T-helper 1 cell treated with Interleukin-12 subunit alpha and Interleukin-12 subunit beta and Interleukin-4 antibody, amounts not matched to agents 30 ng/mL and 1 ng/mL, for 36 hours (primary cell): Measurements from ENCODE around the gene PLEKHM2. TPM values are rescaled to one million over a fixed set of nuclear protein-coding genes. Genes with fewer than 3 reads are reported as not detected.

Source experiments
- intact Hi-C: fragments of 100-400 bp; cut with micrococcal nuclease; formaldehyde crosslinking; loops from one replicate; pipeline ENCODE4 v1.15.1; 2024
- total RNA-seq: library from RNA; stranded (reverse); gene quantifications from 2 replicates; pipeline ENCODE4 v1.2.3, GENCODE V29; 2022

Gene PLEKHM2
- total RNA-seq, 1 donor from 2014 or later = 72.1 TPM

- intact Hi-C loops = no loop called here
These were observed 9.5 kb upstream of the PLEKHM2 start for GRCh38 chr1:15674386-15675159.

GRCh38 chr1:15676010-15676409, 8.1 kb upstream of the PLEKHM2 start:
- intact Hi-C loops = no loop called here

- intact Hi-C loops = no loop called here
These were observed 7.1 kb upstream of the PLEKHM2 start for GRCh38 chr1:15676688-15677661.

- intact Hi-C loops = no loop called here
These were observed 5.5 kb upstream of the PLEKHM2 start for GRCh38 chr1:15678578-15678977.

- intact Hi-C loops = no loop called here
These were observed 4.0 kb upstream of the PLEKHM2 start for GRCh38 chr1:15680131-15680530.

GRCh38 chr1:15680561-15681348, 3.4 kb upstream of the PLEKHM2 start:
- intact Hi-C loops = no loop called here

GRCh38 chr1:15681349-15682292, 2.5 kb upstream of the PLEKHM2 start:
- intact Hi-C loops = no loop called here

- intact Hi-C loops = no loop called here
These were observed 1.2 kb upstream of the PLEKHM2 start for GRCh38 chr1:15682936-15683341.

- intact Hi-C loops = loop anchor here (2.0 kb wide), 1 partner anchor 157 kb away; the partner anchor contains the start of gene DNAJC16
These were observed 628 bp upstream of the PLEKHM2 start for GRCh38 chr1:15683345-15684039.

- intact Hi-C loops = loop anchor here (1.0 to 2.0 kb wide), 3 partner anchors 13 to 158 kb away; partner anchors contain the start of gene DNAJC16
These were observed 560 bp downstream of the PLEKHM2 start for GRCh38 chr1:15684468-15685291.

GRCh38 chr1:15685820-15686219, 1.7 kb downstream of the PLEKHM2 start:
- intact Hi-C loops = loop anchor here (1.0 to 2.0 kb wide), 3 partner anchors 11 to 159 kb away; partner anchors contain the start of gene DNAJC16

GRCh38 chr1:15687446-15687845, 3.3 kb downstream of the PLEKHM2 start:
- intact Hi-C loops = no loop called here

GRCh38 chr1:15690317-15690716, 6.2 kb downstream of the PLEKHM2 start:
- intact Hi-C loops = loop anchor here (10.0 kb wide), 1 partner anchor 276 kb away; no protein-coding TSS in a partner anchor

GRCh38 chr1:15691434-15692032, 7.4 kb downstream of the PLEKHM2 start:
- intact Hi-C loops = loop anchor here (10.0 kb wide), 1 partner anchor 277 kb away; no protein-coding TSS in a partner anchor

GRCh38 chr1:15692121-15692682, 8.1 kb downstream of the PLEKHM2 start:
- intact Hi-C loops = loop anchor here (10.0 kb wide), 1 partner anchor 277 kb away; no protein-coding TSS in a partner anchor

GRCh38 chr1:15693371-15693770, 9.3 kb downstream of the PLEKHM2 start:
- intact Hi-C loops = loop anchor here (10.0 kb wide), 1 partner anchor 279 kb away; no protein-coding TSS in a partner anchor

- intact Hi-C loops = loop anchor here (1.0 to 10.0 kb wide), 5 partner anchors 12 to 282 kb away; partner anchors contain the start of gene SPEN
These were observed 12.9 kb downstream of the PLEKHM2 start for GRCh38 chr1:15696956-15697521.
